Epithelial cell of esophagus (primary cell): Measurements from ENCODE around the gene GFM1.
A peak's percentile ranks its signal among the peaks of the same experiment; 100 is the strongest.

Experiments
- DNase-seq: peaks from one replicate; pipeline ENCODE4 v3.0.0; 2010; ENCODE audit warnings: low read depth
- H3K4me3 ChIP-seq: 2 replicates; pipeline ENCODE4 v1.5.1; 2011; ENCODE audit warnings: mild to moderate bottlenecking, low read length, control low read depth
- TF ChIP-seq, protein P1 (sequence below): IDR thresholded peaks from 2 replicates; pipeline ENCODE4 v1.5.1; 2011; ENCODE audit warnings: low read depth, mild to moderate bottlenecking, low read length, control low read depth, inconsistent platforms; ENCODE audit not compliant: insufficient read depth; ENCODE audit errors: missing control alignments

The GFM1 gene

DNA sequence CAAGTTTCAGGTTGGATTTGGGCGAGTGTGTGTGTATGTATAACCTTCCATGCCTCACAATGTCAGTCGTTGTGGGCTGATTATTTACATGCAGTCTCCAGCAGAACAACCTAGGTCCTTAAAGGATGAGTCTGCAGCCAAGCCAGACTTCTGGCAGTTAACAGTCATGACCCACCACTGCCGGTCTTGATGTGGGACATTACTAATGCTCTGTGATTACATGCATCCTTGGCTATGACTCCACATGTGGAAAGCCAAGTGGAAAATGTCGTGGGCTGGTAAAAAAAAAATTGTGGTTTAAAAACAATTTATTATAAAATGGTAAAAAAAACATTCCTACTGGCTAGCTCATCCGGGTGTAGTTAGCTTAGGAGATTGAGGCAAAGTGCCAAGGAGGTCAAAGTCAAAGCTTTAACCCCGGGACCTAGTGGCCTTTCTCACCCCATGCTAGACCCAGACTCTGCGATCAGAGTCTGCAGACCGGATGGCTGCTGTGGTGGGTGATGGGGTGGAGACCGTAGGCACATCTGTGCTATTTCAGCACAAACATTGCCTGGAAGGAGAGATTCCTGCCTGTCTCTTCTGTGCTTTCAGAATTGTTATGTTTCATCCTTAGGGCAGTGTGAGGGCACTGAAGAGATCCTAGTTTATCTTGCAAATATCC lies 81.2 kb downstream of the GFM1 start:
- TF ChIP-seq, protein P1, sequence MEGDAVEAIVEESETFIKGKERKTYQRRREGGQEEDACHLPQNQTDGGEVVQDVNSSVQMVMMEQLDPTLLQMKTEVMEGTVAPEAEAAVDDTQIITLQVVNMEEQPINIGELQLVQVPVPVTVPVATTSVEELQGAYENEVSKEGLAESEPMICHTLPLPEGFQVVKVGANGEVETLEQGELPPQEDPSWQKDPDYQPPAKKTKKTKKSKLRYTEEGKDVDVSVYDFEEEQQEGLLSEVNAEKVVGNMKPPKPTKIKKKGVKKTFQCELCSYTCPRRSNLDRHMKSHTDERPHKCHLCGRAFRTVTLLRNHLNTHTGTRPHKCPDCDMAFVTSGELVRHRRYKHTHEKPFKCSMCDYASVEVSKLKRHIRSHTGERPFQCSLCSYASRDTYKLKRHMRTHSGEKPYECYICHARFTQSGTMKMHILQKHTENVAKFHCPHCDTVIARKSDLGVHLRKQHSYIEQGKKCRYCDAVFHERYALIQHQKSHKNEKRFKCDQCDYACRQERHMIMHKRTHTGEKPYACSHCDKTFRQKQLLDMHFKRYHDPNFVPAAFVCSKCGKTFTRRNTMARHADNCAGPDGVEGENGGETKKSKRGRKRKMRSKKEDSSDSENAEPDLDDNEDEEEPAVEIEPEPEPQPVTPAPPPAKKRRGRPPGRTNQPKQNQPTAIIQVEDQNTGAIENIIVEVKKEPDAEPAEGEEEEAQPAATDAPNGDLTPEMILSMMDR: no peak
- H3K4me3 ChIP-seq: no peak overlapping the region
- DNase-seq: peak; percentile 77

DNA sequence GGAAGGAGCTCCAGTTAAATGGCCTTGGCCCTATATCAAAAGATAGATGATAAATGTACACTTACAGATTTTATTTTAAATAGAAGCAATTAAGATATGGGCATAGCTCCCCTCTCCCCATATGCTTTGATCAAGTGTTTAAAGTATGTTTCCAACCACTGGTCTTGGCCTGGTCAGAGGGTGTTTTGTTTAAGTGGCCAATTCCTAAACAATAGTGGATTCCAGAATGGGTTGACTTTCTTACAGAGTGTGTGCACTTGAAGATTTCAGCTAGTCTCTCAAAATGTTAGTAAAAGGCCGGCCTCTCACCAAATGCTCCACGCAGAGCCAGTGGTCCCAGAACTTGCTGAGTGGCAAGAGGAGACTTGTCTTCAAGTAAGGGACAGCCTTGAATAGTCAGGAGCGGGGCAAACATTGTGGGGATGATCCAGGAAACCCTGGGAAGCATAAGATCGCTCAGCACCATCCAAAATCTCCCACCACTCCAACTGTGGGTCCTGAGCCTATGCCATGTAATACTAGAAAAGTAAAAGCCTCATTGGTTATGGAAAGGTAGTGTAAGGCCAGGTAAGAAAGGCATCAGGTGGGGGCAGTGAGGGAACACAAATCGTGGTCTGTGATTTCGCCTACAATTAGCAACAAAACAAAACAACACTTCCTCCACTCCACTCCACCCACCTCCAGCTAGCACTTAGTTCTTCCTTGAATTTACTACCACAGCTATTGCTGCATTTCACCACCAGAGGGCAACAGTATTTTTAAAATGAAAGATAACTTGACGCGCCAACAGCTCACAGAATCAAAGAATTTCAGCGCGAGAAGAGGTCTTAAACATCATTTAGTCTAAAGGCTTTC lies 83.1 kb downstream of the GFM1 start:
- TF ChIP-seq, protein P1: peak; percentile 83
- no peak overlapping the region for H3K4me3 ChIP-seq
- DNase-seq: peak; percentile 74

DNA sequence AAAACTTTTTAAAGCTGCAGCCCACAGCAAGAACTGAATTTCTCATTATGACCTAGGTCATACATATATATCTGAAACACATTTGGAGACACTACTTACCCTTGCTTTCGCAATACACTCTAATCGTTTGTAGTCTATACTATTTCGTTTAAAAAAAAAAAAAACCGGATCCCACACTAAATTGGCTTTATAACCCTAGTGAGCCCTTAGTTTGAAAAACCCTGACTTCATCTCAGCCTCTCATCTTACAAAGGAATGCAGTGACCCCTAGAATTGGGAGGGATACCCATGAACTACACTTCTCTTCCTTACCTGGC lies 83.7 kb downstream of the GFM1 start:
- DNase-seq: no peak
- H3K4me3 ChIP-seq: no peak overlapping the region

DNA sequence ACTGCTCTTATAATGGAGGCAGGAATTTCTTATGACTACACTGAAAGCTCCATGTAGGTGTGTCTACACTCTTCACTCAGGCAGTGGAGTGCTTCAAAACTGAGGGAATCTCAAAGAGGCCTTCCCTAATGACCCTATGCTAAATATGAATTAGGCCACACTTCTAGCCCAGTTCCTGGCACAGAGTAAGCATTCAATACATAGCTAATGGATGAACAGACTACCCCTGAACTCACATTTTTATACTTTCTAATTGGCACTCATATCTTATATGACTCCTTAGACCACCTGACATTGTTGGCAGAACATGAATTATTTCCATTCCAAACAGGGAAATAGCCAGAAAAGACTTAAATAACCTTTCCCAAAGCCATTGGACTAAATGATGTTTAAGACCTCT lies 84.5 kb downstream of the GFM1 start:
- TF ChIP-seq, protein P1: no peak
- no peak for DNase-seq
- H3K4me3 ChIP-seq: no peak overlapping the region

More for the DNA sequence above, 83.7 kb downstream of the GFM1 start:
- TF ChIP-seq, protein P1: no peak

DNA sequence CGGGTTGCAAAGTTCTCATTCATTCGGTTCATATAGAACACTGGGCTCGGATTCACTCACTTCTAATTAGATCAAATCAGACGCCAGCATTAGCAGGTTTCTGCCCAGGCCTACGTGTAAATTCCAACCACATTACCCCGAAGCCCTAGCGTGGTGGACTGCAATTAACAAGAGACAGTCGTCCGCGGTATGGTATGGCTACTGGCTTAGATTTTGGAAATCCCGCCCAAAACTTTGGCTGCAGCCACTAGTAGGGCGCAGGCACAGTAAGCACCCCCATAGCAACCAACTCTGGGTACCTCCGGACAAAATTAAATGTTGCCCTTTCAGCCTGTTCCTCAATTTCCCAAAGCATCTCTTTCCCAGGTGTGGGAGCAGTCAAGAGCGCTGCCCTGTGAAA lies 87.2 kb downstream of the GFM1 start:
- H3K4me3 ChIP-seq: peak overlapping the region; percentile 41
- TF ChIP-seq, protein P1: no peak
- DNase-seq: no peak

DNA sequence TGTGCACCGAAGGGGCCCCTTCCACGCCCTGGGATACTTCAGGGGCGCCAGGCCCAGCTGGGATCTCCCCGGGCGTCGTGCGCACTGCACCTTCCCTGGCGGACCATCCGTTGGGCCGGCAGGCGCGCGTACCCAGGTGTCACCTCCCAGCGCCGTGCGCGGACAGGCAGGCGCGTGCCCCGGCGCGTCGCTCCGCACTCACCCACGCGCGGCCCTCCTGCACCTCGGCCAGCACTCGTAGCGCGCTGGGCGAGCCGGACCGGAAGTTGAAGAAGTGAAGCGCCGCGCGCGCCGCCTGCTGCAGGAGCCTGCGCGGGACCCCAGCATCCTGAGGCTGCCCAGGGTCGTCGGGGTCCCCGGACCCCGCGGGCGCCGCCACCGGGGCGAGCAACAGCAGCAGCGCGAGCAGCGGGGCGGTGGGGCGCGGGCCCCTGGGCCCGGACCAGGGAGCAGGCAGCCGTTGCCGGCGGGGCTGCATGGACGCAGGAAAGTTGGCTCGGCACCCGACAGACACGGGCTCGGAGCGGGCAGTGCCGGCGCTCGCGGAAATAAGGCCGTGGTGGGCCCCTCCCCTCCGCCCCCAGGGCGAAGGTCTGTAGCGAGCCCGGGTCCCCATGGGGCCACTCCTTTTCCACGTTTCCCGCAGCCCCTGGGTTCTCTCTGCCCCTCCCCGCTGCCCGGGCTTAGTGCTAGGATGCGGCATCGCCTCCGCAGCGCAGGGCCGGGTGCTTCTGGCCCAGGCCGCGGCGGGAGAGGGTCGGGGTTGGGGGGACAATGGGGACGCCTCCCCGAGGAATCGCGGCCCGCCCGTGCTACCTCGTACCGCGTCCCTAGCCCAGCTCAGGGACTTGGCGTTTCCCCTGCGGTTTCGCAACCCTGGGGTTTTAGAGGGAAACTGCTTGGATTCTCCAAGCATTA lies 87.9 kb downstream of the GFM1 start, which contains the start of gene RARRES1:
Gene RARRES1 (minus strand): TSS at position 520 of the 918 bp plus-strand sequence. CDS start 42 bp downstream, at position 478.
- peak; percentile 62 for DNase-seq
- TF ChIP-seq, protein P1: no peak
- peak within 1 kb of the TSS; percentile 41 for H3K4me3 ChIP-seq
